ENCODE data around the gene RGL1. TPM values are rescaled to one million over a fixed set of nuclear protein-coding genes. Genes with fewer than 3 reads are reported as not detected.

The RGL1 gene
- total RNA-seq, 1 experiment from 2014 or later = 1.3 TPM

DNA sequence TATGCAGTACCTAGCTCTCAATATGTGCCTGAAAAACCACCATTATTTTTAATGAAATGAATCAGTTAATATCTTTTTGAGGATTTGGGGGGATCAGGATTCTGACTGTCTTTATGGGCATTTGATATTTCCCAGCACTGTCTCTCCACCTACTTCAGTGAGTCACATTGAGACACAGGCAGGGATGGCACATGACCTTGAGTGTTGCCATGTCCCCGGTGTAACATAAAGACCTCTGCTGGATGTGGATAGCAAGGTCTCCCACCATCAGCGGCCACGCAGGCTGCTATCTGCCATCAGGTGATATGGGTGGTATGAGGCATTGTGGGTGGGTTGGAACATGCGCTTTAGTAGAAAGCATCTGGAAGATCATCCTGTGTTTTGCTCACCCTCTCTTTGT lies 103.2 kb downstream of the RGL1 start:
- ChIA-PET CTCF (interaction anchor here (1.4 kb wide), 1 partner anchor 8 kb away, joined by 6 read pairs; no protein-coding TSS in a partner anchor), RAD21 (ENCODE audit: low non-redundant PET in 1 of 2, low total read pairs in 2 of 2, uncharacterized antibody in 2 of 2, unreplicated experiment in 2 of 2) (no interaction called here), POLR2A (no interaction called here)
- no peaks in the 10 kb centered on the region for H3K27me3 ChIP-seq (ENCODE audit: insufficient read depth, low read length)
- DNase-seq (ENCODE audit: low read depth, low spot score) (no peak), ATAC-seq (no peak)
- no peak overlapping the region for H2AFZ ChIP-seq (ENCODE audit: low read depth, low read length, poor library complexity, severe bottlenecking)
- no peak overlapping the region for H3K4me2 ChIP-seq (ENCODE audit: low read length)
- no peak overlapping the region for H3K27ac ChIP-seq (ENCODE audit: low read depth, low read length)
- H3K9me2 ChIP-seq (ENCODE audit: insufficient read depth) = no peaks in the 10 kb centered on the region
- intact Hi-C loops (cut with micrococcal nuclease) = no loop called here
- H3K4me1 ChIP-seq (ENCODE audit: control insufficient read depth in 1 of 2, insufficient read depth in 2 of 2, low read length in 2 of 2) = no peaks in the 10 kb centered on the region
- H3K9ac ChIP-seq (ENCODE audit: low read length) = no peak overlapping the region
- no TSS peak for BruUV-seq (replicated peaks)
- H3K4me3 ChIP-seq (replicated peaks in 1 of 2; ENCODE audit: low read depth in 1 of 2, low read length in 2 of 2) = no peak overlapping the region
- no peaks in the 10 kb centered on the region for H3K36me3 ChIP-seq (ENCODE audit: control insufficient read depth in 1 of 2, insufficient read depth in 2 of 2, low read length in 2 of 2)
- no peaks in the 10 kb centered on the region for H3K9me3 ChIP-seq (ENCODE audit: control insufficient read depth in 1 of 2, insufficient read depth in 1 of 2, low read depth in 1 of 2, low read length in 2 of 2)
- TF ChIP-seq ZNF274 (IDR thresholded peaks at IDR 0.05; ENCODE audit: low read depth, low read length) (no peak), YY1 (IDR thresholded peaks at IDR 0.05; ENCODE audit: extremely low read depth, insufficient replicate concordance, low read depth, low read length) (no peak), EZH2 (IDR thresholded peaks at IDR 0.05) (no peak), SIN3A (IDR thresholded peaks at IDR 0.05; ENCODE audit: low read depth) (no peak), EGR1 (IDR thresholded peaks at IDR 0.05; ENCODE audit: low read depth) (no peak), CBX3 (IDR thresholded peaks at IDR 0.05; ENCODE audit: low read depth) (no peak), ZBTB33 (IDR thresholded peaks at IDR 0.05; ENCODE audit: extremely low read depth, insufficient replicate concordance, low read length) (no peak), CEBPB (IDR thresholded peaks at IDR 0.05; ENCODE audit: low read depth) (no peak), POLR2A (IDR thresholded peaks at IDR 0.05; ENCODE audit: borderline replicate concordance, extremely low read depth, insufficient read depth, insufficient read length) (no peak), SRF (IDR thresholded peaks at IDR 0.05; ENCODE audit: low read depth) (no peak), EZH2phosphoT487 (IDR thresholded peaks at IDR 0.05; ENCODE audit: borderline replicate concordance) (no peak), ZFX (IDR thresholded peaks at IDR 0.05) (no peak), POLR2AphosphoS5 (IDR thresholded peaks at IDR 0.05; ENCODE audit: low read depth, low read length) (no peak), RAD21 (IDR thresholded peaks at IDR 0.05; ENCODE audit: low read depth) (no peak)
- TF ChIP-seq, protein P1, sequence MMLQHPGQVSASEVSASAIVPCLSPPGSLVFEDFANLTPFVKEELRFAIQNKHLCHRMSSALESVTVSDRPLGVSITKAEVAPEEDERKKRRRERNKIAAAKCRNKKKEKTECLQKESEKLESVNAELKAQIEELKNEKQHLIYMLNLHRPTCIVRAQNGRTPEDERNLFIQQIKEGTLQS (IDR thresholded peaks at IDR 0.05) = no peak
- H3K79me2 ChIP-seq (ENCODE audit: insufficient read depth, low read length) = no peaks in the 10 kb centered on the region
- no peaks in the 10 kb centered on the region for H4K20me1 ChIP-seq (ENCODE audit: insufficient read depth)
